ENCODE results near the gene DDX39A.

- no peak for TF ChIP-seq CTCF (IDR thresholded peaks at IDR 0.05)
- no peak for TF ChIP-seq EZH2 (IDR thresholded peaks at IDR 0.05; ENCODE audit: borderline replicate concordance, insufficient read depth, low read depth, low read length, poor library complexity, severe bottlenecking)
Measured at GRCh38 chr19:14400951-14401431, 18.1 kb downstream of the DDX39A start.
